ENCODE measurements around the gene OR4D2. TPM values are rescaled to one million over a fixed set of nuclear protein-coding genes. Genes with fewer than 3 reads are reported as not detected.

Gene OR4D2
- total and polyA plus RNA-seq, 2 of the 13 experiments (the other 11 are each of a cell fraction or from before 2014, with no cell fraction given), result not detected

GRCh38 chr17:58156839-58157803 lies 9.7 kb upstream of the OR4D2 start (continued):
- TF ChIP-seq, protein P1, sequence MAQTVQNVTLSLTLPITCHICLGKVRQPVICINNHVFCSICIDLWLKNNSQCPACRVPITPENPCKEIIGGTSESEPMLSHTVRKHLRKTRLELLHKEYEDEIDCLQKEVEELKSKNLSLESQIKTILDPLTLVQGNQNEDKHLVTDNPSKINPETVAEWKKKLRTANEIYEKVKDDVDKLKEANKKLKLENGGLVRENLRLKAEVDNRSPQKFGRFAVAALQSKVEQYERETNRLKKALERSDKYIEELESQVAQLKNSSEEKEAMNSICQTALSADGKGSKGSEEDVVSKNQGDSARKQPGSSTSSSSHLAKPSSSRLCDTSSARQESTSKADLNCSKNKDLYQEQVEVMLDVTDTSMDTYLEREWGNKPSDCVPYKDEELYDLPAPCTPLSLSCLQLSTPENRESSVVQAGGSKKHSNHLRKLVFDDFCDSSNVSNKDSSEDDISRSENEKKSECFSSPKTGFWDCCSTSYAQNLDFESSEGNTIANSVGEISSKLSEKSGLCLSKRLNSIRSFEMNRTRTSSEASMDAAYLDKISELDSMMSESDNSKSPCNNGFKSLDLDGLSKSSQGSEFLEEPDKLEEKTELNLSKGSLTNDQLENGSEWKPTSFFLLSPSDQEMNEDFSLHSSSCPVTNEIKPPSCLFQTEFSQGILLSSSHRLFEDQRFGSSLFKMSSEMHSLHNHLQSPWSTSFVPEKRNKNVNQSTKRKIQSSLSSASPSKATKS (CRISPR knock-in tag; IDR thresholded peaks at IDR 0.05), result no peak
- TF ChIP-seq PHF8 (CRISPR knock-in tag; IDR thresholded peaks at IDR 0.05) (peak; percentile 21; the same call in 1 of the 2 replicates), SP1 (IDR thresholded peaks at IDR 0.05) (no peak), SP1 (CRISPR knock-in tag; IDR thresholded peaks at IDR 0.05) (no peak), KDM2A (CRISPR knock-in tag; IDR thresholded peaks at IDR 0.05; ENCODE audit: borderline replicate concordance, low read depth) (no peak)

GRCh38 chr17:58158181-58158580 lies 8.6 kb upstream of the OR4D2 start:
- Histone ChIP-seq H3K4me3 (replicated peaks in 1 of 3; ENCODE audit: insufficient read depth in 1 of 3, low read depth in 2 of 3, low read length in 3 of 3) (no peak overlapping the region), H3K9me3 (ENCODE audit: low read length) (no peaks in the 10 kb centered on the region), H4K20me1 (ENCODE audit: insufficient read depth, low read length) (no peaks in the 10 kb centered on the region), H3K4me2 (ENCODE audit: low read depth, low read length) (no peak overlapping the region), H3K9ac (ENCODE audit: insufficient read depth, low read depth, low read length) (no peak overlapping the region), H3K36me3 (replicated peaks in 1 of 2; ENCODE audit: control insufficient read depth in 1 of 2, insufficient read depth in 2 of 2, low read length in 2 of 2) (no peaks in the 10 kb centered on the region), H3K79me2 (ENCODE audit: insufficient read depth, low read length) (no peaks in the 10 kb centered on the region), H3K27me3 (ENCODE audit: control insufficient read depth in 1 of 2, insufficient read depth in 2 of 2, low read length in 2 of 2) (peaks cover 10 to 50% of the 10 kb centered on the region in 2 experiments), H3K27ac (ENCODE audit: extremely low read length, insufficient read depth, low read length) (no peak overlapping the region), H2AFZ (ENCODE audit: low read length) (no peak overlapping the region), H3K4me1 (ENCODE audit: insufficient read depth, low read length) (peaks cover 11% of the 10 kb centered on the region; the same call in 1 of the 2 replicates)
- in situ Hi-C loops (cut with HindIII; ENCODE audit: extremely low pct_ligation_motif_present, low pct_unique_long_range_greater_than_20kb) (no loop called here), intact Hi-C loops (cut with micrococcal nuclease; ENCODE audit: unreplicated experiment) (no loop called here)
- ChIA-PET POLR2A (no interaction called here), CTCF (ENCODE audit: low intra/inter-chr PET ratio, low total read pairs) (no interaction called here)
- no peak for DNase-seq (ENCODE audit: low spot score)
- no TSS peak for BruUV-seq (replicated peaks)
- FAIRE-seq, result no peak
- ATAC-seq, result no peak
- TF ChIP-seq ATF5 (CRISPR knock-in tag; IDR thresholded peaks at IDR 0.05; ENCODE audit: low read depth) (no peak), TBX3 (IDR thresholded peaks at IDR 0.05; ENCODE audit: borderline replicate concordance) (no peak), PCBP1 (IDR thresholded peaks at IDR 0.05; ENCODE audit: borderline replicate concordance, low read depth, low read length) (0 out of 2 replicates have a peak, but pooled peaks have one; percentile 73), ZNF101 (CRISPR knock-in tag; IDR thresholded peaks at IDR 0.05; ENCODE audit: borderline replicate concordance, low read depth) (no peak), KDM3A (CRISPR knock-in tag; IDR thresholded peaks at IDR 0.05; ENCODE audit: low read depth) (no peak), ZNF12 (CRISPR knock-in tag; IDR thresholded peaks at IDR 0.05) (no peak), IKZF5 (CRISPR knock-in tag; IDR thresholded peaks at IDR 0.05) (no peak), HNRNPK (IDR thresholded peaks at IDR 0.05; ENCODE audit: low read depth, low read length, poor library complexity, severe bottlenecking) (peak; percentile 89), ZNF652 (CRISPR knock-in tag; IDR thresholded peaks at IDR 0.05; ENCODE audit: borderline replicate concordance, low read depth) (no peak), SALL1 (CRISPR knock-in tag; IDR thresholded peaks at IDR 0.05) (no peak)
- 2% methylated on average over 2 of the region's 2 CpGs for WGBS (ENCODE audit: low lambda C conversion rate)

Measured in HepG2 (cell line).